GM21515 (cell line): ENCODE measurements around the gene MAPK8IP3.
A peak's percentile ranks its signal among the peaks of the same experiment; 100 is the strongest.

Source experiments
- ATAC-seq: cut with Tn5 transposase; IDR thresholded peaks from one replicate; pipeline ENCODE4 v1.9.1; 2021; ENCODE audit not compliant: unreplicated experiment

The MAPK8IP3 gene

DNA sequence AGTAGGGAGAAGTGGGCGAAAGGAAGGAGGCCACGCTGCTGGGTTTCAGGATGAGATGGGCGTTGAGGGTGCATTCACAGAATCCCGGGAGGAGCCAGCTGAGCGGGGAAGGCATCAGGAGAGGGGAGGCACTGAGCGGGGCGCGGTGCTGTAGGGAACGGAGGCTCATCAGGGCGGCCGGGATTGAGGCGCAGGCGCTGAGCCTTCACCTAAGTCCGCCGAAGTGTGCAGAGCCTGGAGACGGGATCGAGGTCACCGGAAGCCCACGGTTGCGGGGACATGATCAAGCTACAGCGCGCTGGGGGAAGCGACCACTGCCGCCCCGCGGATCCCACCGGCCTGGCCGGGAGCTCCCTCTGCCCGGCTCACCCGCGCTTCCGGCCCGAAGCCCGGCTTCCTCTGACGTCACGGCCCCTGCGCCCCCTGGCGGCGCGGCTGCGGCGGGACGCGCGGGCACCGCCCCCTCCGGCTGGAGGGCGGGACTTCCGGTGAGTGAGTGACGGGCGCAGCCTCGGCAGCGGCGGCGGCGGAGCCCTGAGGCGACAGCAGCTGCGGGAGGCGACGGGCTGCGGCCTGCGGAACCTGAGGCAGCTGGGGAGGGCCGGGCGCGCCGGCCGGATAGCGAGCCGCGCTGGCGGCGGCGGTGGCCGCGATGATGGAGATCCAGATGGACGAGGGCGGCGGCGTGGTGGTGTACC lies at the start of gene MAPK8IP3:
TSS of gene MAPK8IP3 (plus strand) at position 508 of the 698 bp plus-strand sequence. CDS start at position 653, 145 bp downstream.
- peak; percentile 74 for ATAC-seq

GRCh38 chr16:1656808-1657617 lies 49.0 kb upstream of the MAPK8IP3 start:
- no peak for ATAC-seq

- no peak for ATAC-seq
These were observed 48.2 kb upstream of the MAPK8IP3 start for GRCh38 chr16:1657841-1658240.

- ATAC-seq: no peak
These were observed 47.0 kb upstream of the MAPK8IP3 start for GRCh38 chr16:1659031-1659430.

DNA sequence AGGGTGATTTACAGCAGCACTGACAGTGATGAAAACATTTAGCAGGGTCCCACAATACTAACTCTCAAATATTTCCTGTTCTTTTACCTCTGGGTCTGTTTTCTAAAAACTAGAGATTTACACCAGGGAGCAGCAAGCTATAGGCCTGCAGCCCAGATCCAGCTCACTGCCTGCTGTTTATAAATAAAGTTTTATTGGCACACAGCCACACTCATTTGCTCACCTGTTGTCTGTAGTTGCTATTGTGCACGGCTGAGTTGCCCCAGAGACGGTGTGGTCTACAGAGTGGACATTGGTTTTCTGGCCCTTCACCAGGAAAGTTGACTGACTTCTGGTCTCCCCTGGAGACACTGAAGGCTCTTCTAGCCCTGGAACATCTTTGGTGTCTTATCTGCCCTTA lies 44.2 kb upstream of the MAPK8IP3 start:
- ATAC-seq: no peak

DNA sequence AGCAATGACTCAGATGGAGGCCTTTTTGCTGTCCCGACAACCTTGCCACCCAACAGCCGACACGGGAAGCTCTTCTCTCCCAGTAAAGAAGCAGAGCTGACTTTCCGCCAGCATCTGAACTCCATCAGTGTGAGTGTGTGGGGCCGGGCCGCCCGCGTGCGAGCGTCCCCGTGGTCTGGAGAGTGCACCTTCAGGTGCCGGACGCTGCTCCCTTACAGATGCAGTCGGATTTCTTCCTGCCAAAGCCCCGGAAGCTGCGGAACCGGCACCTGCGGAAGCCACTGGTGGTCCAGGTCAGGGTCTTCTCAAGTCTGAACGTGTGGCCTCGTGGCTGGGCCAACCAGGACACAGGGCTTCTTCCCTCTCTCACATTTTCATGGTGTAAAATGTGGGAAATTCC lies 43.5 kb upstream of the MAPK8IP3 start:
- no peak for ATAC-seq

DNA sequence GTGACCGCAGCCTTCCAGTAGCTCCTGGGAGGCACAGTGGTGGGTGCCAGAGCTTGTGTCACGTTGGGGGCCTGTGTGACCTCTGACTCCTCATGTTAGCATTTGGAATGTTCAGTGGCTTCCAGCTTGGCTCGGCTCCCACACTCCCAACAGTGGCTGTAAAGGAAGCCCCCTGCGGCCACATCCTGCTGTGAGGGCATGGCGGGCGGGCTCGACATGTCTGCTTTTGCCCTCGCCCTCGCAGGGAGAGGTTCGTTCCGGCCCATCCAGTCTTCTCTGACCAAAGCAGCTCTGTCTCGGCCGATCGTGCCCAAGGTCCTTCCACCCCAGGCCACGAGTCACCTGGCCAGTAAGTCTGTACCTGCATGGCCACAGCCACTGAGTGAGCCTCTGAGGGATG lies 40.2 kb upstream of the MAPK8IP3 start:
- no peak for ATAC-seq

DNA sequence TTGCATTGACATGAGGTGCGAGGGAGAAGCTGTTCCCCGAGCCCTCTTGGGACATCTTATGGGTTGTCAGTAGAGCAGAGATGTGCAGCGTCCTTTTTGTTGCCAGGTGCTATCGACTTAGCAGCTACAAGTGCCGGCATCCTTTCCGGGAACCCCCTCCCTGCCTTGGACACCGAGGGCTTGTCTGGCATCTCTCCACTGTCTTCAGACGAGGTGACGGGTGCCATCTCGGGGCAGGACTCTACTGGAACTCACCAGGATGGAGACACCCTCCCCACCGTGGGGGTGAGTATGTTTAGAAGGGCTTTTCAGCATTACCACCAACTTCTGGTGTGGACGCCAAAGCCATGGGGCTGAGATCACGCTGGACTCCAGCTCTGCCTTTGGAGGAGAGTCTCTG lies 39.7 kb upstream of the MAPK8IP3 start:
- no peak for ATAC-seq

DNA sequence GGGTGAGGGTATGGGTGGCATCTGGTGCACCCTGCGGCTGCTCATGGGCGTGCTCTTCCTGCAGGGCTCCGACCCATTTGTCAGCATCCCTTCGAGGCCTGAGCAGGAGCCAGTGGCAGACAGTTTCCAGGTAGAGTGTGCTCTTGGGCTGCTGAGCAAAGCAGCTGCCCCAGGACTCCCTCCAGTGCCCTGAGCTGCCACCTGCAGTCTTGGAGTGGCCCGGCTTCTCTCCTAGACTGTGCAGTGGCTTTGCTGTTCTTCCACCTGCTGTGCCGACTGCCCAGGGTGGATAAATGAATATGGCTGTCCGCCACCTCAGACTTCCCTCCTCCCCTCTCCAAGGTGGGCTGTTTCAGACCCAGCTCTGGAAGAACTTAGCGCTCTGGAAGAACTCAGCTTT lies 38.7 kb upstream of the MAPK8IP3 start:
- no peak for ATAC-seq

GRCh38 chr16:1667916-1668315 lies 38.1 kb upstream of the MAPK8IP3 start:
- no peak for ATAC-seq

DNA sequence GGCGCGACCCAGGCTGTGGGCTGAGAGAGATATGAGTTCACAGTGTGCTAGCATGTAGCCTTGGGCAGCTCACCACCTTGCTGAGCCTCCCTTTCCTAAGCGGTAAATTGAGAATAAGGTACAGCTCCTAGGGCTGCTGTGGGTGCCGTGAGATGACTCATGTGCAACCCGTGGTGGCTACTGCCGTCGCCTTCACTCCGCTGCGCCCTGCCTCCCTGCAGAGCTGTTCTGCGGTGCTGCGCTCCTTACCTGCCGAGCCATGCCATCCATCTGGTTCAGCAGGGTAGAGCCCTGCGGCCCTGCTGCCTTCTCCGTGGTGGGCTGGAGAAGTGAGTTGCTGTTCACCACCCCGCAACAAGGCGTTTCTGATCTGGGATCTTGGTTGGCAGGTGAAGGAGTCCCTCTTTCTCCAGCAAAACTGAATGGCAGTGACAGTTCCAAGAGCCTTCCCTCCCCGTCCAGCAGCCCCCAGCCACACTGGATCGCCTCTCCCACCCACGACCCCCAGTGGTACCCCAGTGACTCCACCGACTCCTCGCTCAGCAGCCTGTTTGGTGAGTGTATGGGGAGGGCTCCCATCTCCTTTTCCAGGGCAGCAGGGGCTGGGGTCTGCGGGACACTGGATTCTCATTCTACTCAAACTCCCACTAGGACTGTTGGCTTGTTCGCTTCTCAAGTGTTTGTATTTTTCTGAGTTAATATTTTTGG lies 37.2 kb upstream of the MAPK8IP3 start:
- ATAC-seq: no peak

DNA sequence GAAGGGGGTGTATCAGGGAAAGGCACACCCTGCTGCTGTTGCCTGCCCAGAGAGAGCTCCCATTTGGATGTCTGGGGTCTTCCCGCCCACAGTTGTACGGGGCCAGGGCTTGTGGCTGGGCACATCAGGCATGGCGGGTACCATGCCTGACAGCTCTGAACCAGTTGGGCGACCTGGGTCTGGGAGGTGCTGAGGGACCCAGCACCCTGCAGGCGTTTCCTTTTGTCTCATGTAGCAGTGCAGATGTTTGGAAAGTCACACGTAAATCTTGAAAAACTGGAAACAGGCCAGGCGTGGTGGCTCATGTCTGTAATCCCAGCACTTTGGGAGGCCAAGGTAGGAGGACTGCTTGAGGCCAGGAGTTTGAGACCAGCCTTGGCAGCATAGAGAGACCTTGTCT lies 36.3 kb upstream of the MAPK8IP3 start:
- no peak for ATAC-seq

GRCh38 chr16:1670371-1670770 lies 35.6 kb upstream of the MAPK8IP3 start:
- no peak for ATAC-seq

DNA sequence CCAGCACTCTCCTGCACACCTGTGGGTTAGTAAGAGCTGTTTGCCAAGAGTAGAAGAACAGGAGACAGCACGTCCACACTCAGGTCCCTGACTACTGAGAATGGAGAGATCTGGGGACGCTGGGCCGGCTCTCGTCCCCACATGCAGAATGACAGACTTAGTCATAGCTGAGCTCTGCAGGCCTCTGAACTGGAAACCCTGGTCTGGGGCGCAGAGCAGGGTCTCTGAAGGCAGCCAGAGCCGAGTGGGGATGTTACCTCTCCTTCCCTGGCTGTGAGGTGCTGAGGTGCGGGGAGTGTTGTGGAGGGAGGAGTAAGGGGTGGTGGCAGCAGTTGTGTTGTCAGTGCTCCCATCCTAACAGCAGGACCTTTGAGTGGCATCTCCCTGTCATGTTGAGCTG lies 35.1 kb upstream of the MAPK8IP3 start:
- ATAC-seq: no peak

- ATAC-seq: no peak
These were observed 32.4 kb upstream of the MAPK8IP3 start for GRCh38 chr16:1673424-1674151.

DNA sequence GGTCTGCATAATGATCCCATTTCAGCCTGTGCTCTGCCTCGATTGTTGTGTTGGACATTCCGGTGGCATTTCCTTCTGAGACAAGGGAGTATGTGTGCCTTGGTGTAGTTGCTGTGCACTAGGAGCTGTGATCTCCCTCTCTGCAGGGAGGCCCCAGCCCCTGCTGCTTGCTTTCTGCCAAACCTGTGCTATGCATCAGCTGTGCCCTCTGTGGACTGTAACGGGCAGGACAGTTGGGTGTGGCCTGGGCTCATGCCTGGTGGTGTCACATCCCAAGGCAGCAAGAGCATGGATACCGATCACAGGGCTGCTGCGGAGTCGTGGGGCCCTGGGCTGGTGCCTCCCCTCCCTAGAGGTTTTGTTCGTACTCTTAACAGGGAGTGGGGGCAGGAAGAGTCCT lies 31.7 kb upstream of the MAPK8IP3 start:
- ATAC-seq: no peak

DNA sequence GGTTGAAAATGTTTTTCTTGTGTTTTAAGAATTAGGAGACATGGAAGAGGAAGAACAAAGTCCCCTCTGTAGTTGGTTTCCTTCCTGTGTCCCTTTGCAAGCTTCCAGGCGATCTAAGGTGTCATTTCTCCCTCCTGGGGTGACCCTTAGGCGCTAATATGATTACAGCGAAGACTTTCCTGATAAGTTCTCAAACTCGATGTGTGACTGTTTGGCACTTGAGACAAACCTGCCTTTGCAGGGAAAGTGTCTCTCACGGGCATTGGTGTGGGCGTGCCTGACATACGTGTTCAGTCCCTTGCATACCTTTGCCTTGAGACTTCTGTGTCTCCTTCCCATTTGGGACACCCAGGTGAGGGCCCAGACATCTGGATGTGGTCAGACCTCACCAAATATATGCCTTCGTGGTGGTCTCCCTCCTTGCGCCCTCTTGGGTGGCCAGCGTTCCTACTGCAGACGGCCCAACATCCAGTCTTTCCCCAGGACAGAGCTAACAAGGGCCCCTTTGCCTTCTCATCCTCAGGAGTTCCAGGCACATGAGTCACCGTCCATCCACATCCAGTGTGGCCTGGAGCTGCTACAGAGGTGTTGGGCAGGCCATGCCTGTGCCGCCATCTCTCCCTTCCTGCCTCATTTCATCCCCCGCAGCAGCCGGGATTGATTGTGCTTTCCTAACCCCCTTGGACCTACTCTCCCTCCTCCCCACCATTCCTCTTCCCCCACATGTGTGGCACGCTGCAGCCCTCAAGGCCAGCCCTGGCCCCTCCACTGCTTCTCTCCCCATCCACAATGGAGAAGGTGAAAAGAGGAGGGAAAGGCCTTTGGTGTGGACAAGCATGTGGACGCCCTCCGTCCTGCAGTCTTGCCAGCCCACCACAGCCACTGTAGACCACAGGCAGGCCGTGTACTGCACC lies 31.0 kb upstream of the MAPK8IP3 start:
- ATAC-seq: no peak

DNA sequence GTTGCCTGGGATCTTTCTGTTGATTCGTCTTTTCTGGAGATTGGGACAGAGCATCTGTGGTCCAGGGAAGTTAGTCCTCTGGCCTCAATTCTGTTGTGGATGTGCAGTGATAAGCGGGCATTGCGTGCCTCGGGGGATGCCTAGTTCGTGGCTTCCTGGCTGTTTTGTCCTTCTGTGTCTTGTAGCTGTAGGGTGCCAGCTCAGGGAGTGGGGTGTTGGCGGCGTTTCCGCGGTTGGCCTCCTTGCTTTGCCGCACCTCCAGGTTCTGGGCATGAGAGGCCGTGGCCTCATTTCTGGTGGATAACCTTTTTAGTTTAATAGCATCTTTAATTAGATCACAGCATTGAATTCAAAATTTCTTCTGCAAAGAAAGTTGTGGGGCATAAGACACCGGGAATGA lies 29.3 kb upstream of the MAPK8IP3 start:
- ATAC-seq: no peak

DNA sequence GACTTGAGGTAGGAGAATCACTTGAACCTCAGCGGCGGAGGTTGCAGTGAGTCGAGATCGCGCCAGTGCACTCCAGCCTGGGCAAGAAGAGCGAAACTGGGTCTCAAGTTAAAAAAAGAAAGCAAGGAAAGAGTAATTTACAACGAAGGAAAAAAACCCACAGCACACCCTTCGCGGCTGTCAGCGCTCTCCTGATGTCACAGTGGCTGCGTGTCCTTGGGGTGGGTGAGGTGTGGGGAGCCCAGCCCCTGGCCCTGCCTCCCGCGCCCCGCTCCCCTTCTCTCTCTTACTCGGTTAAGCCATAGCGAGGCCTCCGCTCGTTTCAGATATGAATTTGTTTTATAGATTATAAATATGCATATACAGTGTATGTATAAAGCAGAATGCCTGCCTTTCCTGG lies 28.7 kb upstream of the MAPK8IP3 start:
- no peak for ATAC-seq

DNA sequence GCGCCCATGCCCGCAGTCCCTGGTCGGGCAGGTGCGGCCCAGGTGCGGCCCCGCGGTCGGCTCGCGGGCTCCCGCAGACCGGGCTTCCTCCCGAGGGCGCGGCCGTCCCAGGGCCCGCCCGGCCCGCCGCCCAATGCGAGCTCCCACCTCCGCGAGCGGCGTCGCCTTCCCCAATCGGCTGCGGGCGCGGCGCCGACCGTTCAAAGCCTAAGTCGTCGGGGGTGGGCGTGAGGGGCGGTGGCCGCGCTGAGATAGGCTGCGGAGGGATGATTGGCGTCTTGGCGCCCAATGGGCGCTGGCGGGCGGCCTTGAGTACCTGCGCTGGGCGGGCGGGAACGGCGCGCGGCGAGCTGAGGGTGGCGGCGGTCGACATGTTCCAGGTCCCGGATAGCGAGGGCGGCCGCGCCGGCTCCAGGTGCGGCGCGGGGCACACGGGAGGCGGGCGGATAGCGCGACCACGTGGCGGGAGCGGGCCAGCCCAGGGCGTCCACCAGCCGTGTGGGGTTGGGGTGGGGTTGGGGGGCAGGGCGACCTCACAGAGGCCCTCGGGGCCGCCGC lies 28.0 kb upstream of the MAPK8IP3 start, which contains the start of gene JPT2:
TSS of gene JPT2 (plus strand) at position 338 of the 558 bp plus-strand sequence. CDS start at position 372, 34 bp downstream.
- ATAC-seq: peak; percentile 93
